Suprapubic skin (tissue), 4 donors: ENCODE results near the gene PDGFRA.

Experiments
- POLR2A ChIP-seq, 2 donors: fragments of 450-650 bp; IDR thresholded peaks; one replicate each; pipeline ENCODE4 v1.6.1; 2017; ENCODE audit warnings: antibody characterized with exemption in 2 of 2, mild to moderate bottlenecking in 2 of 2, moderate library complexity in 2 of 2
- POLR2AphosphoS5 ChIP-seq, 3 donors: sonication (generic); formaldehyde crosslinking; IDR thresholded peaks; one replicate each; pipeline ENCODE4 v1.6.1; 2017; ENCODE audit warnings: antibody characterized with exemption in 3 of 3
- TF ChIP-seq, protein P1 (sequence below), 2 donors: fragments of 200-600 bp in 1 of 2; fragments of 450-650 bp in 1 of 2; sonication (generic) in 1 of 2; IDR thresholded peaks; one replicate each; pipeline ENCODE4 v1.5.1; 2016 to 2019; ENCODE audit warnings: antibody characterized with exemption in 2 of 2, mild to moderate bottlenecking in 1 of 2, moderate library complexity in 1 of 2

DNA sequence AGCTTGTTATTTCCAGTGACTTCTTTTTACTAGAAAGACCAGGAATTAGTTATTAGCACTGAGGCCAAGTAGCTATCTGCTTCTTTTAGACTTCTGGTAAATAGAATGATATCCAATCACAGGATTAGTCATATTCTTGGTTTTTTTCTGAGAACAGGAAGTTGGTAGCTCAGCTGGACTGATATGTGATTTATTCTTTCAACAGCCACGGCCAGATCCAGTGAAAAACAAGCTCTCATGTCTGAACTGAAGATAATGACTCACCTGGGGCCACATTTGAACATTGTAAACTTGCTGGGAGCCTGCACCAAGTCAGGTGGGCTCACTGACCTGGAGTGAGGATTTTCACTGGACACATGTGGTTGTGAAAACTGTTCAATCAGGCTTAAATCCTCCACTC lies 48.6 kb downstream of the PDGFRA start:
- TF ChIP-seq, protein P1, sequence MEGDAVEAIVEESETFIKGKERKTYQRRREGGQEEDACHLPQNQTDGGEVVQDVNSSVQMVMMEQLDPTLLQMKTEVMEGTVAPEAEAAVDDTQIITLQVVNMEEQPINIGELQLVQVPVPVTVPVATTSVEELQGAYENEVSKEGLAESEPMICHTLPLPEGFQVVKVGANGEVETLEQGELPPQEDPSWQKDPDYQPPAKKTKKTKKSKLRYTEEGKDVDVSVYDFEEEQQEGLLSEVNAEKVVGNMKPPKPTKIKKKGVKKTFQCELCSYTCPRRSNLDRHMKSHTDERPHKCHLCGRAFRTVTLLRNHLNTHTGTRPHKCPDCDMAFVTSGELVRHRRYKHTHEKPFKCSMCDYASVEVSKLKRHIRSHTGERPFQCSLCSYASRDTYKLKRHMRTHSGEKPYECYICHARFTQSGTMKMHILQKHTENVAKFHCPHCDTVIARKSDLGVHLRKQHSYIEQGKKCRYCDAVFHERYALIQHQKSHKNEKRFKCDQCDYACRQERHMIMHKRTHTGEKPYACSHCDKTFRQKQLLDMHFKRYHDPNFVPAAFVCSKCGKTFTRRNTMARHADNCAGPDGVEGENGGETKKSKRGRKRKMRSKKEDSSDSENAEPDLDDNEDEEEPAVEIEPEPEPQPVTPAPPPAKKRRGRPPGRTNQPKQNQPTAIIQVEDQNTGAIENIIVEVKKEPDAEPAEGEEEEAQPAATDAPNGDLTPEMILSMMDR (IDR thresholded peaks at IDR 0.05), result no peak
- TF ChIP-seq POLR2A (IDR thresholded peaks at IDR 0.05), result no peak
- TF ChIP-seq POLR2AphosphoS5 (IDR thresholded peaks at IDR 0.05), result no peak
